NCI-H446 (cell line): Measurements from ENCODE around the gene MEGF6.
"Not testable (repeated sequence)": the region's sequence is repeated elsewhere in the genome, so short reads cannot be mapped to it uniquely, and the experiment has no call there.

Experiments used
- DNase-seq, 2 experiments: peaks; one replicate each; lab custom pipeline; 2025; lab: John Stamatoyannopoulos, UW

The MEGF6 gene

GRCh38 chr1:3629561-3630160 is 18.4 kb upstream of the MEGF6 start:
- no peak for DNase-seq

GRCh38 chr1:3628445-3628844 is 17.1 kb upstream of the MEGF6 start:
- DNase-seq: no peak

- DNase-seq: no peak
Observed at GRCh38 chr1:3627515-3628253, 16.4 kb upstream of the MEGF6 start.

- DNase-seq: no peak
Observed at GRCh38 chr1:3626025-3626424, 14.7 kb upstream of the MEGF6 start.

GRCh38 chr1:3625151-3625907 is 14.0 kb upstream of the MEGF6 start:
- no peak for DNase-seq

GRCh38 chr1:3624200-3625136 is 13.2 kb upstream of the MEGF6 start, which contains the start of gene TPRG1L:
TSS of gene TPRG1L (plus strand) at chr1:3625015. CDS start at chr1:3625073, 58 bp downstream.
- peak; percentile 93 to 99 for DNase-seq

- no peak for DNase-seq
Observed at GRCh38 chr1:3623441-3624199, 12.3 kb upstream of the MEGF6 start.

- DNase-seq: not testable (repeated sequence)
Observed at GRCh38 chr1:3622102-3622501, 10.8 kb upstream of the MEGF6 start.

- peak; percentile 26 to 40 for DNase-seq
Observed at GRCh38 chr1:3621151-3621671, 9.9 kb upstream of the MEGF6 start.

- no peak for DNase-seq
Observed at GRCh38 chr1:3620708-3621107, 9.4 kb upstream of the MEGF6 start.

- peak; percentile 60 to 79 for DNase-seq
Observed at GRCh38 chr1:3618881-3619671, 7.8 kb upstream of the MEGF6 start.

GRCh38 chr1:3618531-3618880 is 7.2 kb upstream of the MEGF6 start:
- no peak for DNase-seq

GRCh38 chr1:3617806-3618345 is 6.6 kb upstream of the MEGF6 start:
- no peak for DNase-seq

- no peak for DNase-seq
Observed at GRCh38 chr1:3616861-3617260, 5.6 kb upstream of the MEGF6 start.

- DNase-seq: peak in 1 of 2 experiments; percentile 41
Observed at GRCh38 chr1:3614755-3615742, 3.7 kb upstream of the MEGF6 start.

- no peak for DNase-seq
Observed at GRCh38 chr1:3612123-3612522, 815 bp upstream of the MEGF6 start.

- peak; percentile 80 to 93 for DNase-seq
Observed at GRCh38 chr1:3610527-3611169, 660 bp downstream of the MEGF6 start.
